NCI-H1105 treated with DMSO at 0.1 percent for 48 hours (cell line): Measurements from ENCODE around the gene FAM76B.

ENCODE experiments used
- DNase-seq: peaks from one replicate; lab custom pipeline; 2025; lab: John Stamatoyannopoulos, UW

The FAM76B gene

DNA sequence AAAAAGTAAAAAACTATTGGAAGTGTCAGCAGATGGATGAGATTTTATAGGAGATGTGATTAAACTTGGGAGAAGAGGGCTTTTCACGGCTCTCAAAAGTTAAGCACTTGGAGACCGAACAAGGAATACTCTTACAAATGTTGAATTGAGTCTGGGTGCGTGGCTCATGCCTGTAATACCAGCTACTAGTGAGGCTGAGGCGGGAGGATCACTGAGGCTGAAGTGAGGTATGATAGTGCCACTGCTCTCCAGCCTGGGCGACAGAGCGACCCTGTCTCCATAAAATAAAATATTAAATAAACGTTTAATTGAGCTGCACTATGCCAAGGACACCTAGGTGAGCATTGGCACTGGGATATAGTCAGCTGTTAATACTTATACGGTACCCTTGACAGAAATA is 2.6 kb upstream of the FAM76B start:
- no peak for DNase-seq

DNA sequence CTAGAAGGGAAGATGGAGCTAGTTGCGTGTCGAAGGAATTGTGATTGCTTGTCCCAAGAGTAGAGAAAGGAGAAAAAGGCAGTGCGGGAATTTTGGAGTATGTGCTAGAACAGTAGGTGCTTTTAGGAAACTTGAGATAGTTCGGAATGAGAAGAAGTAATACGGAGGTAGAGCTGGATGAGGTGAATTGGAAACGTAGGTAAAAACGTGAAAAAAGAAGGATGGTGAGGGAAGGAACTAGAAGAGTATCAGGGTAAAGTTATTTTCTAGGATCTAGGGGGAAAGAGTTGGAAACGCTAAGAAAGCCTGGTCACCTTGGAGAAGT is 2.1 kb upstream of the FAM76B start:
- DNase-seq = no peak

DNA sequence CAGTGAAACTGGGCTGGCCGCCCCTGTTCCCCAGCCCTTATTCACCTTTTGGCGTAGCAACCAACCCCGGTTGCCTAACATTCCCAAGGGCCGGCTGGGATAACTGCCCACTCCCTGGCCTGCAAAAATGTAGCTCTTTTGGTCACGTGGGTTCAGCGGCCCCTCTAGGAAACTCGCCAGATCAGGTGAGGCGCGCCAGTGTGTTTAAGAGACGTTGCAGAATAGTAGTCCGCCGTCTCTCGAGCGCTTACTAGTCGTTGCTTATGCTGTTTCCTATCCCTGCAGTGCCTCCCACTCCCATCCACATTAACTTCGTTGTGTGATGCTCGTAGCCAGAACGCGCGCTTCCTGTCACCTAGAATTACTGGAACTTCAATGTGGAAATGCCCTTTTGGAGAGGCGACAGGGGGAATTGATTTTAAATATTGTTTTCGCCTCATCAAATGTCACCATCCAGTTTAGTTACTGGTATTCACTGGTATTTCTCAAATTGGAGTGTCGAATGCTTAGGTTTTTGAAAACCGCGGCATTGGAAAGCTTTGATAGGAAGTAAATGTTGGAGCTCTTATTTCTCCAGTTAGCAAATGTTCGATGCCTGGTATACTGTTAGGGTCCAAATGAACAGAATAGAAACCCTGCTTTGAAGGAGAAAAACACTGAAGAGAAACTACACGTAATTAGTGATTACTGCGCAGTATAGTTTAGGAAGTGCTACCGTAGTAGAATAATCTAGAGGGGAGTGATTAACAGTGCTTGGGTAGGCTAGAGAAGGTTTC is 1.5 kb upstream of the FAM76B start:
- DNase-seq = peak; percentile 87

DNA sequence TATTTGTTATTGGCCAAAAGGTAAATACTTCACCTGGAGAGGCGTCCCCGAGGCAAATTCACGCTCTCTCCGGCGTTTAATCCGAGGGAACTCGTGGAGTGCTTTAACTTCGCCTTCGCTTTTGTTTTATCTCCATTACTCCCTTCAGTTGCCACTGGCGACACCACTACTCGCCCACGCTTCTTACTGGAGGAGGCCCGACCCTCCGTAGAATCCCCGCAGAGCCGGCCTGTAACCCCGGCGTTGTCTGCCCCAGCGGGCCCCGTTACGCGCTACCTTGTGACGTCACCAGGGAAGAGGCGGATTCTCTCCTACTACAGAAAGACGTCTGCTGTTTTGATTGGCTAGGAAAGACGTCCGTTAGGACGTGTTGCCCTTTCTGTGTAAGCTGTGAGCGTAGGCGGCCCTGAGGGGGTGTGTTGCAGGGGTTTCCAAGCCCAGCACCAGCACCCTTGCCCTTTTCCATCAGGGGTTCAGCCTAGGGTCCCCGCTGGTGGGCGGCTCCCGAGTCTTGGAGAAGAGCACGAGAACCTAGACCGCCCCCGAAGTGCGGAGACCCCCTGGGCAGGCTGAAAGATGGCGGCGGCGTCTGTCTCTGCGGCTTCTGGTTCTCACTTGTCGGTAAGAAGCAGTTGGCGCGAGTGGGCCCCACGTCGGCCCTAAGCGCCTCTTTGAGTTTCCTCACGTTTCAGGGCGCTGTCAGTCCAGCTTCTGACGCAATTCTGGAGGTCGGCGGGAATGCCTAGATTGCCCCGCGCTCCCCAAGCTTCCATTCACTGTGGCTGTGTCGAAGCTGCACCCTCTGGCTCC is 746 bp upstream of the FAM76B start, which contains the start of gene CEP57:
TSS of gene CEP57 (plus strand) at position 376 of the 810 bp plus-strand sequence. CDS start at position 577, 201 bp downstream.
- DNase-seq = peak; percentile 97

DNA sequence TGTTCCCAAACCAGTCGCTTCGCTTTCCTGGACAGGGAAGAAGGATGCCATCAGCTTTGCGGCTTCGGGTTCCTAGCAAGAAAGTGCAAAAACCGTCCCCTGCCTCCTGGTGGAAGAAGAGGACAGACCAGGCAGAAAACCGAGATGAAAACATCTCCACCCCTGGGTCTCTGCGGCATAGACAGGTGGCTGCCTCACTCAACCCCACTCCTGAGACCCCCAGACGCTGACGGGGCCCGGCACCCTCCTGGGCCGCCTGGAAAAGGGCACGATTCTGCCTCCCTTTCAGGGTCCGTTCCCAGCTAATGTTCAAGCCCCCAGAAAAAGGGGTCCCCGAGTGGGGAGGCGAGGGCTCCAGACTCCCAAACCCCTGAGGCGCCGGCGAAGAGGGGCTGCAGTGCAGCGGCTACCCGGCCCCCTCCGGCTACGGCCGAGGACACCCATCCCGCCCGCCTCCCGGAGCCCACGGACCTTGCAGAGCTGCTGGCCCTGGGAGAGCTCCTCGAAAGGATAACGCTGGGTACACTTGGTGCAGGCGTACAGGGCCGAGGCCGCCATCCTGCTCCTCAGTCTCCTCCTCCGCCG is 569 bp downstream of the FAM76B start:
- peak; percentile 24 for DNase-seq

DNA sequence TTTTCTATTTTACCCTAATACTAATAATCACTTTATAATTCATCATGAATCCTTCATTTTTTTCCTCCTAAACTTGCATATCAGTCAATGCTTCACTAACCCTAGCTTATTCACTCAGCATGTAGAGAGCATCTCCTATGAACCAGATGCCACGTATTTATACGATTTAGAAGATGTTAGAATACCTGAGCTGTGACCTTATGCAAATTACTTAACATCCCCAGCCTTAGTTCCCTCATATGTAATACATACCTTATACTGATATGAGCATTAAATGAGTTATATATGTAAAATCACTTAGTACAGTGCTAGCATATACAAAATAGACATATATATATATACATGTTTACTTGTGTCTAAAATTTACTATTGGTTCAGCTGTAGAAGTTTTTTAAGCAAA is 9.0 kb downstream of the FAM76B start:
- no peak for DNase-seq

DNA sequence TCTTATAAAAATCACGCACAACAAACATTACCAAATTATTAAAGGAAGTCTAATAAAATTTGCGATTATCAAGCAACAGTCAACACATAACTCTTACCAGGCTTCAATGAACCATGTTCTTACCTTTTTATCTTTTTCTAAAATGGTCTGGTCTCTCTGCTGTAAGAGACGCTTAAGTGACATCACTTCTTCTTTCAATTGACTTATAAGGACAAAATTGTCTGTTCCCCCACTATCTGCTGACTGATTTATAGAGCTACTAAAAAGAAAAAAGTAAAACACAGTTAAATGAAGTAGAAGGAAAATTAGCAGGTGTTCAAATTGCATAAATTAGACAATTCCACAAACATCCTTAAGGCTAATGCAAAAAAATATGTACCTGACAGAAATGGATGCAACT is 10.9 kb downstream of the FAM76B start:
- DNase-seq = no peak

DNA sequence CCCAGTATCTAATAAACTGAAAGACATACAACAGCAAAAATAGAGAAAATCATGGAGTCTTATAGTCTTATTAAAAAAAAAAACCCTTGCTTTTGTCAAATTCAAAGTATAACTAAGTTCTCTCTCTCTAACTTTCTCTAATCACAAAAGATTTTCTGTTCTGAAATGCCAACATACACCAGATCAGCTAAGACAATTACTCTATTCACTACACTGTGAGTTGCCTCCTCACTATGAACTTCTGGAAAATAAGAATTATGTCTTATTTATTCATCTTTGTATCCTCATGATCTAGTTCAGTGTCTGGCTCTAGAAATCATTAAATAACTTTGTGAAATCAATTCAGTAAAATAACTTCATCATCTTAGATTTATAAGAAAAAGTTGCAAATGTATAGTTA is 12.7 kb downstream of the FAM76B start:
- DNase-seq = no peak

DNA sequence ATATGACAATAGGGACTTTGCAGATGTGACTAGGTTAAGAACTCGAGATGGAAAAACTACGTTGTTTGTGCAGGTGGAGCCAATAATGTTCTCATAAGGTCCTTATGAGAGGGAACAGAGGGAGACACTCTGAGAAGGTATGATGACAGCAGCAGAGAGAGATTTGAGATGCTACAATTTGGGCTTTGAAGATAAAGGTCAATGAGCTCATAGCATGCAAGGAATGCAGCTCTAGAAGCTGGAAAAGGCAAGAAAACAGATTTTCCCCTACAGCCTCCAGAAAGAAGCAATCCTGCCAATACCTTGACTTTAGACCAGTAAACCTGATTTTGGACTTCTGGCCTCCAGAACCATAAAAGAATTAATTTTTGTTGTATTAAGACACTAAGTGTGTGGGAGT is 21.1 kb downstream of the FAM76B start:
- DNase-seq = no peak

DNA sequence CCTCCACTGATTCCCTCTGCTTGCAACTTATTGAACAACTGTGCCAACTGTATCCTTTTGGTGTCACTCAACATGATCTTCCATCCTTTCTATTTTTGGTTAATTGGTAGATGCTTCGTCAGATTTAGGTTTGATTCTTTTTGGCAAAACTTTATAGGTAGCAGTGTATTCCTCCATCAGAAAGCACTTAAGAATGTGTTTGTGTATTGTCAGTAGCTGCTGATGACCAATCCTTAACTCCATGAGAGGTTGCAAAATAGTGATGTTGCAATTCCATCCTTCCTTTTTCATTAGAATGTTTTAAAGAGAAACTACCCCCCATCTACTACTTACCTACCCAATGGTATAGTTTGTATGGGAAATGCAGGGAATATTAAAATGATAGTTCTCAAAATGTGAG is 22.1 kb downstream of the FAM76B start:
- no peak for DNase-seq

DNA sequence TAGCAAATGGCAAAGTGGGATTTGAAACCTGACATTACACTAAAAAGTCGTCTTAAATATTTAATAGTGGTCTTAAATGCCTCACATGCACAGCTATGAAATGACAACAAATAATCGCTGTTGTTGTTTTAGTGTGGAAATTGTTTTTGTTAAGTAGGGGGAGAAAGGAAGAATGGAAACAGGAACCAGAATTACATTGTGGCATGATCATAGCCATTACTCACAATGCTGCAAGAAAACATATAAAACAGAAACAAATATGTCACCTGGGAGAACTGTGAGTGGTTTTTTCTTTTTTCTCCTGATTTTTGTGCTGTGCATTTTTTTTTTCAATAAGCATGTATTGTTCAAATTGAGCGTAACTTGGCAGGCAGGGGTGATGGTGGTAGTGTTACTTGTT is 22.9 kb downstream of the FAM76B start:
- DNase-seq = no peak

DNA sequence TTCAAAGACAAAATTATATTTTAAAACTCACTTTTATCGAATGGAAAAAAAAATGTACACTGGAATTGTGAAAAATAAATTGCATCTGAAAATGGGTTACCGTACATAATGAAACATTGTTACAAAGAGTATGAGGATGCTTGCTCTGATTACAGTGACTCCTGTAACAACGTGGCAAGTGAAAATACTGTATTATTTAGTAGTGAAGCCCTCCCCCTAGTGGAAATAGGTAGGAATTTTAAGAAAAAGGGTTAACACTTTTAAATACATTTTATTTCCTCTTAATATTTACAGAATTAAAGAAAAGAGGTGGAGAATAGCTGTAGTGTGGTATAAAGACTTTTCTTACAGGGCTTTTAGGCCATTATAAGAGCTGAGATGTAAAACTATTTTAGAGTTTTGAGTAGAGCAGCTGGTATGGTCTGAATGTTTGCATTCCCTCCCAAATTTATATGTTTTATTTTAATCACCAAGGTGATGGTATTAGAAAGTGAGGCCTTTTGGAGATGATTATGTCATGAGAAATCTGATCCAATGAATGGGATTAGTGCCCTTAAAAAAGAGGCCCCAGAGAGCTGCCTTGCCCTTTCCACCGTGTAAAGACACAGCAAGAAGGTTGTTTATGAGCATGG is 25.2 kb downstream of the FAM76B start:
- peak; percentile 71 for DNase-seq

DNA sequence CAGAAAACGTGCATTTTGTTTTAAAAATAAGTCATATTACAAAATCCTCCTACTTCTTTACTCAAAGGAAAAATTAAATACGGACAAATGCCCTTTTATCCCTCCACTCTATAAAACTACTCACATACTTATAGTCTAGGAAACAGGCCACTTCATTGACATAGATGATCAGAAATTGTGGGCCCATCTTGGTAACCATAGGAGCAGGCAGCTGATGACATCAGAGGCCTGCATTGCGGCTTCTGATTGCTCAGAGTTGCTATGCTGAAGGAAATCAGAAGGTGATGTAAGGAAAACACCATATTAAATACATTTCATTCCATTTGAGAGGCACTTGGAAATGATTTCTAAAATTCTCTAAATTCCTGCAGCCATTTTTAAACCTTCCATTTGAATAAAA is 27.0 kb downstream of the FAM76B start:
- no peak for DNase-seq

DNA sequence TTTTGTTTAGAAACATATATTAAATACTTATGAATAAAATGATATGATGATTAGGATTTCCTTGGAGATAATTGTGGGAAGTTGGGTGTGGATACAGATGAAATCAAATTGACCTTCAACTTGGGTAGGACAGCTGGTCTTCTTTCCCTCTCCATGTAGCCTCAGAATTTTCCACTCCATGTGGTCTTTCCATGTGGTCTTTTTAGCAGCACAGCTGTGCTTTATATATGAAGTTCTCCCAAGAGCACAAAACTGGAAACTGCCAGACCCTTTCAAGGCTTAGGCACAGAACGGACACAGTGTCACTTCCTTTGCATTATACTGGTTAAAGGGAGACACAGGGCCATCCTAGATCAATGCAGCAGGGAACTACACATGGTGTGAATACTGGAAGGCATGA is 28.6 kb downstream of the FAM76B start:
- no peak for DNase-seq

DNA sequence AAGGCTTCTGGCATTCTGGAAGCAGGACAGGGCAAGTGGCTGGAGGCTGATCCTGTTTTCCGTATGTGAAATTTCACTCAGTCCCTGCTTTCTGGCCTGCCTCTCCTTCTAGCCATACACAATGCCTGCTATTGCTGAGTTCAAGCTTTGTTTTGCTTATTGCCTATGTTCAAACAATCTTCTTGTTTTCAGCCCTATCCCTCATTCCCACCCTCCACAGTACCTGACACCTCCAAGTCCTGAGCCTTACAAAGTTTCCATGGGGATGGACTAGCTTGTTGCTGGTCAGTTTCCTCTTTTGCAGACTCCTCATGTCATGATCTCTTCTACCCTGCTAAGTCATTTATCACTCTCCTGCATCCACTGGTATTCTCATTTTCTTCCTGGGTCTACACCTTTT is 38.1 kb downstream of the FAM76B start:
- DNase-seq = no peak

DNA sequence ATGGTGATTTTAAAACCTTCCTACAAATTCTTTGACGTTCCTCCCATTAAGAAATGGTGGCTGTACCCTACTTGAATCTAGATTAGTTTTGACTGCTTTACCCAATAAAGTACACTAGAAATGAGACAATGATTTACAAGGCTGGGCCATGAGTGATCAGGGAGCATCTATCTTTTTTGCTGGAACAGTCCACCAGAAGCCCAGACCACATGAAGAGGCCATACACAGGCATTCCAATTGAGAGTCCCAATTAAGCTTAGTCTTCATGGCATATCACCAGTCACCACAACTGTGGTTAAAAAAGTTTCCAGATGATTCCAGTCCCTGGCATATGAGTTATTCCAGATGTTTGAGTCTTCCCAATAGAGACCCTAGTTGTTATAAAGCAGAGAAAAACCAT is 39.5 kb downstream of the FAM76B start:
- no peak for DNase-seq

DNA sequence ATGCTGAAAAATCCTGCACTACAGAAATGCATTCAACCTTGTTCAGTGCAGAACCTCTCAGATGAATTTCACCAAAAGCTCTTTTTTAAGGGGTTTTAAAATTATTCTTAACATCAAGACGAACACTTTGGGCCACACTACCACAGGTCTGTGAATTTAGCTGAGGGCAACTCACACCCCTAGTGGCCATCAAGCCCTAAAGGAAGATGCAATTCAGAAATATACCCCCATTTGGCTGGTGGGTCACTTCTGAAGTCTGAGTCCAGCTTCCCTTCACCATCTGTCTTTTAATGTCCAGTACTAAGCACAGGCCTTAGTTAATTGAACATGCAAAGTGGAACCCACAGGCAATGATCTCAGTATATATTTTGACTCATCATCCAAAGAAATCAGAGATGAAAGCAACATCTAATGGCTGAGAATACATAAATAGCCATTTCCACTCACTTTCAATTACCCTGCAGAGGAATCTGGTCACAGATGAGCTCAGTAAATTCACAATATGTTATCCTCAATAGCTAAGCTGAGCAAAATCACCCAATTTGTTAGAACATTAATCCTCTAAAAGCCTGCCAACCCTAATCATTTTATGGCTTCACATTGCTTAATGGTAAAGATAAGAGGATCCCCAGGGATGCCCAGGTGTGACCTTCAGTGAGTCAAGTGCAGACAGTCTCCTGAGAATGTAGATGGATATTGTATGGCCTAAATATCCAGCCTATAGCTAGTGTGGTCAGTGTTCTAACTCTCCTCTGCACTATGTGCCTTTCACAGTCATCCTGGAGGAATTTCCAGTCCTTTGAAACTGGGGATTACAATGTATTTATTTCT is 50.3 kb downstream of the FAM76B start:
- no peak for DNase-seq

DNA sequence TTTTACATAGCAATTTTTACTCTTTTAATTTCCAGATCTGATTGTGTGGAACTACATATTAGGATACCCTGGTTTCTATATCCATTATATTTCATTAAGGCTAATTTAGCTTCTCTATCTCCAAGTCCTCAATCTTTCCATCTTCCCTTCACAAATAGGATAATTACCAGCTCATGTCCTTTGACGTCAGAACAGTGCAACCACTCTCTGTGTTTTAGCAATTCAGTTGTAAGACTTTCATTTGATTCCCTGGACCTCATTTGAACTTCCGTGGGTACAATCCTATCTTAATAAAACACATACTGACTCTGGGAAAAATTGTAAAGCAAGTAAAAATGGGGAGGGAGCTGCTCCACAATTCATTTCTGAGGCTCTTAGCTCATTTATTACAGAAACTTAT is 52.8 kb downstream of the FAM76B start:
- DNase-seq = no peak

DNA sequence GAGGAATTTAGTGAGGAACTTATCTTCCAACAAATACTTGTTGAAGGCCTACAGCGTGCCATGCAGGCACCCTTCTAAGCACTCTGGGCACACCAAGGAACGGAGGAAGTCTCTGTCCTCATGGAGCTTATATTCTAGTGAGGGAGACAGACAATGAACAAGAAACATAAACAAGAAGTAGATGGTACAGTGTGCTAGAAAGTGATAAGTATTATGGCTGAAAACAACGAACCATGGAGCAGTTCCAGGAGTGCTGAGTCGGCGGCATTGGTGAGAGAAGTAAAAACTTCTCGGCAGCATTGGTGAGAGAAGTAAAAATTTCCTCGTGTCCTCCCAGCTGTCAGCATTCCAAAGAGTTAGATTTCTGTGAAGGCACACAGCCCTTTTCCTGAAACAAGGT is 53.2 kb downstream of the FAM76B start:
- no peak for DNase-seq

DNA sequence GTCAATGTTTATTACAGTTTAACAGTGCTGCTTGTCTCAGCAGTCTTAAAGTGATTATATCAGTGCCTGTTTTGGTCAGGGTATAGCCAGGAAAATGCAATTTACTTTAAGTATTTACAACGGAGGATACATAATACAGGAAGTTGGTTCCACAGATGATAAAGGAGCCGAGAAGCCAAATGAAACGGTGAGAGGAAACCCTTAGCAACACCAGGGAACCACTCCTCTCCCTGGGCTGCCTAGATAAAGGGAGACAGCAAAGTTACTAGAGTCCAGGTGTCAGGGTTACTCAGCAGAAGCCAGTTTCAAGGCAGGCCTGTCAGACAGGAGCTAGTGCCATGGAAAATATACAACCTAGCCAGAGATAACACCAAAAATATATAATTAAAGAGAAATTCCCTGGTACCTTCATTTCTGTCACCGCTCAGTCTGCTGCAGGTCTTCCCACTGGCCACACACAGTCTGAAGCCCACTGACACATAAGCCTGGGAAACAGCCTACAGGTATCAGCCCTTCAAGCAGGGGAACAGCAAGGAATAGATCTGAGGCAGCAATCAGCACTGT is 55.5 kb downstream of the FAM76B start:
- DNase-seq = no peak

DNA sequence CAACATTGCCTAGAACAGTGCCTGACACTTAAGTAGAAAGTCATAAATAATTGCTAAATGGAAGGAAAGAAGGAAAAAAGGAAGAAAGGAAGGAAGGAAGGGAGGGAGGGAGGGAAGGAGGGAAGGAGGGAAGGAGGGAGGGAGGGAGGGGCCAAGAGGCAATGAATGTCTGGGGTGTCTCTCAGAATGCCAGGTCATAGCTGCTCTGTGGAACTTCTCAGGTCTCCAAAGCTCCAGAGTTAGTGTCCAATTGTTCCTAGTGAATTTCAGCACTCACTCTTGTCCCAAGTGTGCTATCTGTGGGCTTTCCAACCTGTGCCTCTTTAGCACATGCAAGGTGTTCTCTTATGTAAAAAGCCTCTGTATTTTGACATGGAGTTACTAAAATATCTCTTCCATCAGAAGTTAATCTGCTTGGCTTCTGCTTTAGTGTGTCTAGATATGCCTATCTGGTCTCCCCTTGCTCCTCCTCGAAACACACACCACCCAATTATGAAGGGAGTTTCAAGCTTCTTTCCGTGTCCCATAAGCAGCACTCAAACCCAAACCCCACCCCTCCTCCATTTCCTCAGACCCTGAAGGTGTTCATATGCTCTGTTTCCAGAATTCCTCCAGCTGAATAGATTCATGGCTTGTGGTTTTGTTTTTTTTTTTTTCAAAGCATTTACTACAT is 56.5 kb downstream of the FAM76B start:
- no peak for DNase-seq
